Activated CD4-positive, alpha-beta T cell treated with anti-CD3 and anti-CD28 coated beads, Interleukin-2, amount 50 U/mL, for 48 hours (primary cell): ENCODE data around the gene BACH2.
A peak's percentile ranks its signal among the peaks of the same experiment; 100 is the strongest.
"Not testable (repeated sequence)": the region's sequence is repeated elsewhere in the genome, so short reads cannot be mapped to it uniquely, and the experiment has no call there.

Experiments used
- DNase-seq, 2 experiments: peaks; one replicate each; pipeline ENCODE4 v3.0.0-alpha.2; 2020

Gene BACH2

DNA sequence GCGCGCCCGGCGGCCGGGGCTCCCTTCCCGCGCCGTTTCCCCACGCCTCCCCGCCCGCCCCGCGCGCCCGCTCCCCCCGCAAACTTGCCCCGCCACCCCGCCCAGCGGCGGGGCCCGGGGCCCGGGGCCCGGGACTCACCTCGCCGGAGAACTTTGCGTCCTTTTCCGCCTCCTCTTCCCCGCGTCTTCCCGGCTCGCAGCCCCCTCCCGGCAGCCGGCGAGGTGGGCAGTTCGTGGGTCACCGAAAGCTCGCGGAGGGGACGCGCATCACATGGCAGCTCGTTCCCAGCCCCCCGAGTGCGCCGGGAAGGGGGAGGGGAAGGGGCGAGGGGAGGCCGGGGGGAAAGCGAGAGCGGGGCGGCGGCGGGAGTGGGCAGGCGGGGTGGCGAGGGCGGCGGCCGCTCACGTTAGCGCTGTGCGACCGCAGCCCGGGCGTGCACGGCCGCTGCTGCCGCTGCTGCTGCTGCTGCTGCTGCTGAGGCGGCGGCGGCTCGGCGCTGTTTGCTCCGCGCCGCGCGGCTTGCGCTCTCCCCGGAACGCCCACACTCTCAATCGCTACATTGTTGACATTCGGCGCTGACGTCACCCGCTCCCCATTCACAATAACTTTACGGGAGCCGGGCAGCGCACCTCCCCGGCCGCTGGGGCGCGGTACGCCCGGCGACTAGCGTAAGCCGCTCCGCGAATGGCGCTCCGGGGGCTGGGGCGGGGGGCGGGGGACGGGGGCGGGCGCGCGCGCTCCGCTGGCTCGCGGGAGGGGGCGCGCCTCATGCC, at the start of gene BACH2:
BACH2 (minus strand) TSS at position 503 of the 774 bp plus-strand sequence. CDS start 287,999 bp downstream, outside the sequence.
- peak; percentile 94 to 97 for DNase-seq

DNA sequence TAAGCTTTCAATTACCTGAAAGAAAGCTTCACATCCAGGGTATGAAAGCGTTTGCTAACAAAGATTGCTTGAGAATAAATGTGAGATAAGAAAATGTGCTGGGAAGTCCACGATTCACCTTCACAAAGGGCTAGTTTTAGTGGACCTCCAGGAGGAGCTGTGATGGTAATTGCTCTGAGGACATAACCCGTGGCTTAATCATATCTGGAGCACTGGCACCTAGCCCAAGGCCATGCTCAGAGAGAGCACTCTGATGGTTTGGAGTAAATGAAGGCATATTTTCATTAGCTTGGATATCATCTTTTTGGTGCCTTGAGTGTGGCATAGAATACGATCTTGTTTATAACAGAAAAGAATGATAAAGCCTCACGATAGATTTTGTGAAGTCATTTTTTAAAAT, 46.9 kb upstream of the BACH2 start:
- no peak for DNase-seq

DNA sequence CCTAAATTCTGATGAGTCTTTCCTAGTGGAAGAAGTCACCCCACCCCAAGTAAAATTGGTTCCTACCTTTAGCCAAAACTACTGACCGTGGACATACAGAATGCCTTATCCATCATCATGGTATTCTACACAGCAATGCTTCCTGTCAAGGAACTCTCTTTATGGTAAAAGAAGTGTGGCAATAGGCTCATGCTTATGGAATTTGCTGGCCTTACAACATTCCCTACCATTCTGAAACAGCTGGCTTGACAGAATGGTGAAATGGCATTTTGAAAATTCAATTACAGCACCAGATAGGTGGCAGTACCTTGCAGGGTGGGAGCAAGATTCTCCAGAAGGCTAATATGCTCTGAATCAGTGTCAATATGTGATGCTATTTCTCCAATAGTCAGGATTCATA, 41.8 kb upstream of the BACH2 start:
- DNase-seq: no peak

DNA sequence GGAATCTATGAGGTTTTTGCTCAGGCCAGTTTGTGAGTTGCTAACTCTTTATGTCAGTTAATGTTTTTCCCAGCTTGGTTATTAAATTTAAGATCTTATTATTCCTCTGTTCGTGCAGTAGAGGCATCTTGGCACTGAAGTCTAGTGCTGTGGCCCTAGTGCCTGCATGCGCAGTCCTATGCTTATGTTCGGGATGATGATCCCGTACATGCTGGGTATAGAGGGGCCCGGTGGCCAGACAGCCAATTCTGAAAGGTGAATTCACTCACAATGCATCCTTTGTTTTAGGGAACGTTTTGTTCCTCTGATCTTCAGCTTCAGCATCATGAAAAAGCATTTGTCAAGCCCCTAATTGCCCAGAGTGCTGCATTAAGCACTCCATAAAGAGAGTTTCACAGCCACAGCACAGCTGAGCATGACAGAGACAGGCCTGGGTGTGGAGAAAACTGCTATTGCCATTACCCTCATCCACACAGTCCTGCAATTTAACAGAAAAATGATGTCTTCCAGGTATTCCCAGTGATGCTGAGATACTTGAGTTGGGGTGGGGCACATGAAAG, 39.8 kb upstream of the BACH2 start:
- DNase-seq: no peak

DNA sequence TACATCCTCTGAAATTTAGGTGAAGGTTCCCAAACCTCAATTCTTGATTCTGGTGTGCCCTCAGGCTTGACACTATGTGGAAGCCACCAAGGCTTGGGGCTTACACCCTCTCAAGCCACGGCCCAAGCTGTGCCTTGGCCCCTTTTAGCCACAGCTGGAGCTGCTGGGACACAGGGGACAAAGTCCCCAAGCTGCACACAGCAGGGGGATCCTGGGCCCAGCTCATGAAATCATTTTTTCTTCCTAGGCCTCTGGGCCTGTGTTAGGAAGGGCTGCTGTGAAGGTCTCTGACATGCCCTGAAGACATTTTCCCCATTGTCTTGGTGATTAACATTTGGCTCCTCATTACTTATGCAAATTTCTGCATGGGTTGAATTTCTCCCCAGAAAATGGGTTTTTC, 37.3 kb upstream of the BACH2 start:
- no peak for DNase-seq

DNA sequence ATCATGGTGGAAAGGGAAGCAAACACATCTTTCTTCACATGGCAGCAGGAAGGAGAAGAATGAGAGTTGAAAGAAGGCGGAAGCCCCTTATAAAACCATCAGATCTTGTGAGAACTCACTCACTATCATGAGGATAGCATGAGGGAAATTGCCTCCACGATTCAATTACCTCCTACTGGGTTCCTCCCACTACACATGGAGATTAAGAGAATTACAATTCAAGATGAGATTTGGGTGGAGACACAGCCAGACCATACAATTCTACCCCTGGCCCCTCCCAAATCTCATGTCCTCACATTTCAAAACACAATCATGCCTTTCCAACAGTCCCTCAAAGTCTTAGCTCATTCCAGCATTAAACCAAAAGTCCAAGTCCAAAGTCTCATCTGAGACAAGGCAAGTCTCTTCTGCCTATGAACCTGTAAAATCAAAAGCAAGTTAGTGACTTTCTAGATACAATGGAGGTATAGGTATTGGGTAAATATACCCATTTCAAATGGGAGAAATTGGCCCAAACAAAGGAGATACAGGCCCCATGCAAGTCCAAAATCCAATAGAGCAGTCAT, 36.4 kb upstream of the BACH2 start:
- not testable (repeated sequence) for DNase-seq

DNA sequence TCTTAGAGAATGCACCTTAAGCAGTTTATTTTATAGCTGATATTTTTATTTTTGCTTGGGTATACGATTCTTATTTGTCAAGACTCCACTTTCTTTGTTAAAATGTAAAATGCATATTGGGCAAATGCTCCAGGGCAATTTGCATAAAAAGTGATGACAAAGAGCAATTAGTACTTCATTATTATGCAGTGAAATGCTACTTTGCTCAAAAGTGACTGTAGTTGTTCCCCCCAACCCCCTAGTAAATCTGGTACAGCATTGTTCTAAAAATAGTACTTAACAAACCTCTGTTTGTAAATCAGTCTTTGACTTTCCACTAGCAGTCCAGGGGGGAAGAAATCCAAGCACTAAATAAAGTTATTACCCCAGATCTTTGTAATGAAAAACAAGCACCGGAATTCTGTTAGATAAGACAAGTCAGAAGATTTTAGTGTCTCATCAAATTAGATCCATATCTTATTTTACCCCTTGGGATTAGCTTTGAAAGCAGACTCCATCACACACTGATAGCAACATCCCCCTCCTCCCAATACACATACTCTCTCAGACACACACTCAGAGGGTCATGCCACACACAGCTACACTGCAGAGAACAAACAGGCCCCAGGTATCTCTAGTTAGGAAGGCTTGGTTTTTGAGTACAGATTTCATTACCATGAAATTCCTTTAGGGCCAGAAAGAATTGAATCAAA, 32.9 kb upstream of the BACH2 start:
- no peak for DNase-seq

DNA sequence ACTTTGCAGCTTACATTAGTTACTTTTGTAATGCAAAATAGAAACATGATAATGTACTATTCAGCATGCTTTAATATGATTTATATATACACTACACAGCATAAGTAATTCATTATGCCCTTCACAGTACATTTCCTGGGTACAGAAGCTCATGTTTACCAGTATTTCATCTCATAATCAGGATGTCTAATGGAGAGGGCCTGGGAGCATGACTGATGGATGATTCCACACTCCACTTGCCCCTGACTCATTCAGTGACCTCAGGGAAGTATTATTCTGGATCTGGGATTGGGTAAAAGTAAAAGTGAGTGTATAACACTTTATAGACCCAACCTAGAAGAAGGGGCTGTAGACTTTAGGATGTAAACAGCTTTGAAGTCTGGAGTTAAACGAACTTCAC, 31.4 kb upstream of the BACH2 start:
- no peak for DNase-seq

DNA sequence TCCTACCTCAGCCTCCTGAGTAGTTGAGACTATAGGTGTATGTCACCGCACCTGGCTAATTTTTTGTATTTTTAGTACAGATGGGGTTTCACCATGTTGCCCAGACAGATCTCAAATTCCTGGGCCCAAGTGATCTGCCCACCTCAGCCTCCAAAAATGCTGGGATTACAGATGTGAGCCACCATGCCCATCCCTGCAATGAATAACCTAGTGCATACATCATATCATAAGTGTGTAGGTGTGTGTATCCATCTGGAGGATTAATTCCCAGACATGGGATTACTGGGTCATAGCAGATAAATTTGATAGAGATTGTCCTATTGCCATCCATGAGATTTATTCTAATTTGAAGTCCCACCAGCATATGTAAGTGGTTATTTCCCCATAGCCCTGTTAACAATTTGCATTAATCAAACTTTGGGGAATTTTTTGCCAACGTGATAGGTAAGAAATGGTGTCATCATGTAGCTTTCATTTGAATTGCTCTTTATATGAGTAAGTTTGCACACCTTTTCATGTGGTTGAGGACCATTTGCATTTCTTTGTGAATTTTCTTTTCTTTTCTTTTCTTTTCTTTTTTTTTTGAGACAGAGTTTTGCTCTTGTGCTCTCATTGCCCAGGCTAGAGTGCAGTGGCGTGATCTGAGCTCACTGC, 29.9 kb upstream of the BACH2 start:
- DNase-seq: no peak

DNA sequence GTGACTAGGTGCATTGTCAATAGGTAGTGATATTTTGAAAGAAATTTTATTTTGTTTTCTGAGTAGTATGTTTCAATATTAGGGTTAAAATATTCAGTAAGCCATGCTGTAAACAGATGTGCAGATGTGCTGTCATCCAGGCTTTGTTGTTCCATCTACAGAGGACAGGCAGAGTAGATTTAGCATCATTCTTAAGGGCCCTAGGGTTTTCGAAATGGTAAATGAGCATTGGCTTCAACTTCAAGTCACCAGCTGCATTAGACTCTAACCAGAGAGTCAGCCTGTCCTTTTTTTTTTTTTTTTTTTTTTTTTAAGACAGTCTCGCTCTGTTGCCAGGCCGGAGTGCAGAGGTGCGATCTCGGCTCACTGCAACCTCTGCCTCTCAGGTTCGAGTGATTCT, 27.1 kb upstream of the BACH2 start:
- DNase-seq: no peak

DNA sequence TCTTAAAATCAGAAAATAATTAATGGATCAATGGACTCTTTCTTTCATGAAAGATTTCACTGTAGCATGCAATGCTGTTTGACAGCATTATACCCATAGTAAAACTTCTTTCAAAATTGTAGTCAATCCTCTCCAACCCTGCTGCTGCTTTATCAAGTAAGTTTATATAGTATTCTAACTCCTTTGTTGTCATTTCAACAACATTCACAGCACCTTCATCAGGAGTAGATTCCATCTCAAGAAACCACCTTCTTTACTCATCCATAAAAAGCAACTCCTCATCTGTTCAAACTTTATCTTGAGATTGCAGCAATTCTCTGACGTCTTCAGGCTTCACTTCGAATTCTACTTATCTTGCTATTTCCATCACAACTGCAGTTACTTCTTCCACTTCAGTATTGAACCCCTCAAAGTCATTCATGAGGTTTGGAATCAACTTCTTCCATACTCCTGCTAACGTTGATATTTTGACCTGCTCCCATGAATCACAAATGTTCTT, 26.4 kb upstream of the BACH2 start:
- no peak for DNase-seq

DNA sequence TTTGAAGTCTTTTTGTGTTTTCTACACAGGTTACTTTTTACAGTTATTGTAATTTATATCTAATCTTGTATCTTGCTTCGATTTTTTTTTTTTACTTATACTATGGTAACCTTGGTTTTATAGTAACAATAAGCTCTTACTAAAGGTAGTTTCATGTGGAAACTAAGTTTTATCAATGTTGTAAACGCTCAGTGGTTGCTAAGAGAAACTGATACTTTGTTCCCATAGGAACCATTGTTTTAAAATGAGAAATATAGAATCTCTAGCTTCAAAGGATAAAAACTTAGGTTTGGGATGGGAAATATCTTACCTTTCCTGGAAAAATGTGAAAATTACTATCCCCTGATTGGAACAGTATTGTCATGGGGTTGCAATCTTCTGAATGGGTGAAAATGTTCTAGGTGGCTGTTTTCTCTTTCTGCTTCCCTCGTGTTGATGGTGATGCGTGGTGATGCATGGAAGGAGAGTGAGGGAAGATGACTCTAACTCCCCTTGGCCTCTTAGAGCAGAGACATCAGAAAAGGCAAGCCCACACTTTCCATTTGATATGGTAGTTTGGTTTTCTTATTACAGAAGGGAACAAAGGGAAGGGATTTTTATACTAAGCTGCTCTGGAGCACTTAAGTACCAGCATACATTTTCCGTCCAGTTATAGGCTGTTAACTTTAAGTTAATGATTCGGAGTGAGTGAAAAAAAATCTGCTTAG, 23.5 kb upstream of the BACH2 start:
- peak; percentile 22 to 36 for DNase-seq

DNA sequence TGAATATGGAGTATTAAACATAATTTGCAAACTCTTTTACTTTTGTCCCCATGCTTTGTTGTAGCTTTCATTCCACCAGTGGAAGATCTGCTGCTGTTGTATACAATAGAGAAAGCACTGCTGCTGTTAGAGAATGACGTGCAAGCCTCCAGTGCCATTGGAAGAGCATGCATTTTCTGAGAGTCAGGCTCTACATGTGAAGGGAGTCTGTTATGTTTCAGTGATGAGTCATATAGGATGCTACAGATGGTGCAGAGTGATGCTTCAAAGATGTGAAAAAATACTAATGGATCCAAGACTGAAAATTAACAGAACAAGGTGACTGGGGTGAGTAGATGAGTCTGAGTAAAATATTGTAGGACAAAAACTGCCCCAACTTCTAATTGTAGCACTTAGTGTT, 22.4 kb upstream of the BACH2 start:
- no peak for DNase-seq

DNA sequence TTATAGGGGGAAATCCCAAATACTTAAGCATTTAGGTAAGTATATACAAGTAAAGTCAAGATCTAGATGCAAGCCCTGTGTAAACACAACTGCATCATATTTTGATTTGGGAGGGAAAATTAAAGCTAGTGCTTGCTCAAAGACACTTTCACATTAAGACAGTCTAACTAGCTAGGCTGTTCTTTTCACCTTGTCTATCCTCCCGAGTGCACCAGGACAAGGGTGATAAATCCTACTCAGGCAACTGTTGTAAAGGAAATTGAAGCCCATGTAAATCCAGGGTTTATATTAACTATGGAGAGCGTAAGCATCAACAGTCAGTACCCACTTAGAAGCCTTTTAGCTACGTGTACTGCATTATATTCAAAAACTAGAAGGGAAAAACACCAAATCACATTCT, 19.3 kb upstream of the BACH2 start:
- DNase-seq: no peak

DNA sequence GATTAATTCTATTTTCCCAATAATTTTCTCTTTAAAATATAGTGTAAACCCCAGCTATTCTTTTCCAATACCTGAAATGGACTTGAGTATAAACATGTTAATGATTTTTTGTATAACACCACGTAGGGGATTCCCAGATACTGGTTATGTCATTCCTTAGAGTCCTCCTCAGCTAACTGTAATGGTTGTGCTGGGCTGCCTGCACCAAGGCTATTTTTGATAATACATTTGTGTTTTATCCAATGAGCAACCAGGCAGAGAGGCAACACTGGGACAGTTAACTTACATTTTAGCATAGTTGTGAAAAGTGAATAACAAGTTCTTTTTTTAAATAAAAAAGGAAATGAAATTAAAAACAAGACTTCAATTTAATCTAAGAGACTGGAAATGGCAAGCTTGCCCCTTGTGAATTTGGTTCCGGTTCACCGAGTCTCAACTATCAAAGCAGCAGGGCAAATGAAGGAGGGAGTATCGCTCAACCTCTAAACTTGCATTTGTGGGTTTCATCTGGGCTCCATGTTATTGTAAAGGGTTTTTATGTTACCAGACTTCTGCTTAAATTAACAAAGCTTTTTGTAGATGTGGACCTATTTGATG, 18.8 kb upstream of the BACH2 start:
- no peak for DNase-seq

DNA sequence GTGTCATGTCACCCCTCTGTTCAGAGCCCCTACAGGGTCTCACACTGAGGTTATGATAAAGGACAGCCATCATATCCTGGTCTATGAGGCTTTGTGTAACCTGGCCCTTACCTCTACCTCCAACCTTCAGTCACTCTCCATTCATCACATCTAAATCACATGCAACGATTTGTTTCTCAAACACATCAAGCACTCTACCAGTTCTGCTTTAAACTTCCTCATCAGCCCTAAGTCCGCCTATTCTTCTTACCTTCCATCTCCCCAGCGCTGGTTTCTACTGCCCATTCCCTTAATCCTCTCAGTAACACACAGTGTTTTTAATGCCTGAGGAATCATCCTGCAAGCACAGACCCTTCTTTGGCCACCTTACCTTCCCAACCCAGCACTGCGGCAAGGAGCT, 17.9 kb upstream of the BACH2 start:
- DNase-seq: no peak

DNA sequence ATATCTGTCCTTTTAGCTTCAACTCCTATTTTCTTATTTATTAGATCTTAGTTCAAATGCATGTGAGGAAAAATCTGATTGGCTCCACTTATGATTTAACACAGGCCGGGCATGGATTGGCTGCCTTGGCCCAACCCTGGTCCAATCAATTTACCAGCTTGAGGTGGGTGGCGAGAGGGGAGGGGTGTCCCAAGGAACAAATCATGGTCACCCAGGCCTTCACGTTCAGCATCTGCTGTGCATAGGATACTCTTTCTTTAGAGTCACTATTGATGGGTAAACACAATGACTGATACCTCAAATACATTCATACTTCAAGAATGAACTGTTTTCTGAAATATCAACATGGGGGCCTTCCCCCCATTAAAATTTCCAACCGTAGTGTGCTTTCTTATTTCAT, 14.9 kb upstream of the BACH2 start:
- no peak for DNase-seq

DNA sequence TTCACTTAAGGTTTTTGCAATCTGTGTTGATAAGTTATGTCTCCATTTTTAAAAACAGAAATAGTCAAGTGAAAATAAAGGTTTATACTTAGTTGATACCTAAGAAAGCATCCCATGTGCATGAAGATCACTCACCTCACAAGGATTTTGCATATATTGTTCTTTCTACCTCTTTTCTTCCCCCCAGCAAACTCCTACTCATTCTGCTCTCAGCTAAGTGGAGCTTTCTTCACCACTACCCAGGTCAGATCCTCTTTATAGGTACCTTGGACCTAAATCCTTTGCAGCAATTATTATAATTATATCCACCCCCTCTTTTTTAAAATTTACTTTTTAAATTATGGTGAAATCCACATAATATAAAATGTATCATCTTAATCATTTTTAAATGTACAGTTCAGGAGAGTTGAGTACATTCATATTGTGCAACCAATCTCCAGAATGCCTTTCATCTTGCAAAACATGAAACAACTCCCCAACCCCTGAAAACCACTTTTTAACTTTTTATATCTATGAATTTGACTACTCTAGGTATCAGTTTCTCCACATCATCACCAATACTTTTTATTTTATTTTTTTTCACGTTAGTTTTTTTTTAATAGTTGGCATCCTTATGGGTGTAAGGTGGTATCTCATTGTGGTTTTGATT, 9.3 kb upstream of the BACH2 start:
- no peak for DNase-seq

DNA sequence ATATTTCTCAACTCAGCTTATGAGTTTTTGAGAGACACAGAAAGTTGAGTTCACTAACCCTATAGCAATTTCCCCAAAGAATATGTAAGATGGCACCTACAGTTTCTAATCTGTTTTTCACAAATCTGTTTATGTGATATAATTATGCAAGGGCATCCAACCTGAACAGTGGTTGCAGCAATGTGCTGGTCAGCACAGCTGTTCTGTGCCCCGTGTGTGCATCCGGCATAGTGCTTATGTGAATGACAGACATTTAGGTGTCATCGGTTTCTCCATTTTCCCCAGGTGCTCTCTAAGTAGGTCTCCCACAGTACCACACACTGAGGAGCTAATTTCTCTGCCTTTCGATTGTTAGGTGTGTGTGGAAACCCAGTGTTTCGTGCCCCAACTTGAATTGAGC, 7.7 kb upstream of the BACH2 start:
- DNase-seq: no peak

DNA sequence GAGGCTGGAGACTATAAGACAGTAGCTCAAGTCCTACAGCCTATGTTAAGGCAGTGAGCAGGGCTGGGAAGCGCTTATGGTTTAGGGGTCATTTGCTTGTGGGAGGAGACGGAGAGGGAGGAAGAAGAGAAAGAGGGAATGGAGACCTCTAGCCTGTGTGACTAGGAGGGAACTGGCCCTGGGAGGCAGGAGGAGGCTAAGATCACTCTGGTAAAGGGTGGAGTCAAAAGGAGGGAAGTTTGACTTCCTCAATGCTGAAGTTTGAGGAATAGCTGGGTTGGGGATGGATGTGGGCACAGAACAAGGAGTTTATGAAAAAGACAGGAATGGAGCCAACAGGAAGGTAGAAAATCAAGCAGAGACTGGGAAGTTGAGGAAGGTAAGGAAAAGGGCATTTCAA, 6.4 kb upstream of the BACH2 start:
- no peak for DNase-seq

DNA sequence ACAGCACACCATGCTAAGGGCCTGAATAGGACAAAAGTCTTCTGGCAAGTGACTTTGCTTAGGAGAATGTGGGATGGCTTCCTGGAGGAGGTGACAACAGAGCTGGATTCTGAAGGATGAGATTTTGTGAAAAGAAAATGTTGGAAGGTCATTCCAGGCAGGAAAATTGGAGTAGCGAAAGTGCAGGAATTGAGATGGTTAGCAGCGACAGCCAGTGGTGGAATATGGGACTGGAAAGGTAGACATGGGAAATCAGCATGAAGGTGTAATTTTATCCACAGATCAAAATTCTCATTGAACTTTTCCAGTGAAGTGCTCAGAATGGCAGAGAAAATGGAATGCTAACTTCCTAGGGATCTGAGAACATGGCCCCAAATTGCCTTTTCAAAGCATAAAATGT, 5.7 kb upstream of the BACH2 start:
- DNase-seq: no peak

DNA sequence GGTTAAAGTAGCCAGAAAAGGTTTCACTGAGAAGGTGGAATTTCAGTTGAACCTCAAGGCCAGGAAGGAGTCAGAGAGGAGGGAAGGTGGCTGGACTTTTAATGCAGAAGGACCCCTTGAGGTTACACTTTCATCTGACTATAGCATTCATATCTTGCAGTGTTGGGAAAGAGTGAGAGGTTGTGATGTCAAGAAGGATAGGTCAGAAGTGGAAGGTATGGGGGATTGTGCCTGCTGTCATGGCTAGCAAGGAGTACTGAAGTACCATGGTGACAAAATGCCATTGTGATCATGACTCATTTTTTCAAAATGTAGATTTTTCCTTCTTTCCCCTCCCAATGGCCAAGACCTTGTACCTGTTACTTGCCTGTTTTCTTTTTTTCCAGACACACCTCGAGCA, 5.2 kb upstream of the BACH2 start:
- DNase-seq: no peak
